T-helper 1 cell (primary cell): ENCODE results near the gene ENTPD8.

Experiments used
- DNase-seq, 5 donors: peaks; one replicate each; pipeline ENCODE4 v3.0.0-alpha.2; 2012 to 2020

Gene ENTPD8

DNA sequence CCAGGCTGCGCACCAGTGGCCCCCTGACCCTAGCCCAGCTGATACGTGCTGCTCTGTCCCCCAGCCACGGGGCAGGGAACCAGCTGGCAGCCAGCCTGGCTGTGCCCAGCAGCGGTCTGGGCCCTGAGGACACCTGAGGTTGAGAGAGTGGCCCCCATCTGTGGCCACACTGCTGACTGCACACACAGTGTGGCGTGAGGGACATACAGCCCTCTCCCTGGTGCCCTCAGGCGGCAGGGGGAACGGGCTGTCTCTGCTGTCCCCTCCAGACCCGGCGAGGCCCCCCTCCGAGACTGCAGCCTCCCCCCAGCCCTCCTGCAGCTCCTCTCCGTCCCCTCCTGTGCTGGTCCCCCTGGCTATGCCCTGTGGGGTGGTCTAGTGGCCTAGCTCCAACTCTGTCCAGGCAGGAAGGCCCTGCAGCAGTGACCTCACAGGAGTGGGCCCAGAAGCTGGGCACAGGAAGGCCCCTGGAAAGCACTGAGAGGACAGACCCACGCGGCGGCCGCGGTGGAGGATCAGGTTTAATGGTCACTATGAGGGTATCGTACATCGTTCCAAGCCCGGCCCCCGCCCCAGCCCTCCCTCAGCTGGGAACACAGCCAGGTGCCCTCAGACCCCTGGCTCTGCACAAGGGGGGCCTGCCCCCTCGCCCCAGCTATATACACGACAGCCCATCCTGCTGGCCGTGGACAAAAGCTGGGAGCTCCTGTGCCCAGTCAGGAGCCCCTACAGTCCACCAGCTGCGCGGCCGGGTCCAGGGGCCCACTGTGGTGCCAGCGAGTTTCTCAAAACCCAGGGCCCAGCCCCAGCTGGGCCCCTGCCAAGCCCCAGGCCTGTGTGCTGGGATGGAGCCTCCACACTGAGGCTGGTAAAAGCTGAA lies 6.8 kb upstream of the ENTPD8 start:
- peak in 1 of 5 donors; percentile 8 for DNase-seq

DNA sequence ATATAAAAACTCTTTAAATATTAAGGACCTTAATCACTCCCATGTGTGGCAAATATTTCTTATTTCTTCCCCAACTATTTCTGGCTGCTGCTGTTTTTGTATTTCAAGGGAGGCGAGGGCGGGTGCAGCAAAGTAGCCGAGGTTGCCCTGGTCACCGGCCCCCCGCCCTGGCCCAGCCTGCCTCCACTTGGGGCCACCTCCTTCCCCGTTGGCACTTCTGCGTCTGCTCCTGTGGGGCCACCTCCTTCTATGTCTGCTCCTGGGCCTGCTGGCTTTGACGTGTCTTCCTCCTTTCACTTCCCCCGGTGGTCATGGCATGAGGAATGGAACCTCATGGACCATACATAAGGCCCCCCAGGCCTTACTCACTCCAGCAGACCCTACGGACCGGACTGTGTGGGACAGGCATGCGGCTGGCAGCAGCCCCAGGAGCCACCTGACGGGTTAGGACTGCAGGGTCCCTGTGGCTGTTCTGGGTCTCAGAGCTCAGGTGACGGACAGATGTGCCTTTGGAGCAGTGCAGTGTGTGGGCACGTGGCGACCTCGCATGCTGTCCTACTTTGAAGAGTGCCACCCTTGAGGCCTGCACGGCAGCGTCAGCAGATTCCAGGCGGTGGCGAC lies 5.8 kb upstream of the ENTPD8 start:
- peak in 1 of 5 donors; percentile 3 for DNase-seq

DNA sequence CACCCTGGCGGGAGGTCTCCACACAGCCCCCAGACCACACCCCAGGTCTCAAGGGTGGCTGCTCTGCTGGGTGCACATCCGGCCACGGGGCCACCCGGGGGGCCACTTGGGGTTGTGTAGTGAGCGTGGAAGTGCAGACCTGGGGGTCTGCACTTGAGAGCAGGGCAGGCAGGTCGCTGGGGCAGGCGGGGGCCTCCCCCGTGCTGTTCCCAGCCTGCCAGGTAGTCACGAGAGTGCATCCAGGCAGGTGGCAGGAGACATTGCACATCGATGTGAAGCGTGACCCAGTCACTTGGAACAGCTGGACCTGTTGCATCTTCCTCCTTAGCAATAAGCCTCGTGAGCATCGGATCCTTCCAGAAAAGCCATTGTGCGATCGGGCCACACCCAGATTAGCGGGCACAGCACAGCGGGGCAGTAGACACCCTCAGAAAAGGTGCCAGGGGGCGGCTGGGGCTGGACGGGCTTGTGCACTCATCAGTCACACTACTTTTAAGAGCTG lies 4.8 kb upstream of the ENTPD8 start:
- DNase-seq: peak in 1 of 5 donors; percentile 3

DNA sequence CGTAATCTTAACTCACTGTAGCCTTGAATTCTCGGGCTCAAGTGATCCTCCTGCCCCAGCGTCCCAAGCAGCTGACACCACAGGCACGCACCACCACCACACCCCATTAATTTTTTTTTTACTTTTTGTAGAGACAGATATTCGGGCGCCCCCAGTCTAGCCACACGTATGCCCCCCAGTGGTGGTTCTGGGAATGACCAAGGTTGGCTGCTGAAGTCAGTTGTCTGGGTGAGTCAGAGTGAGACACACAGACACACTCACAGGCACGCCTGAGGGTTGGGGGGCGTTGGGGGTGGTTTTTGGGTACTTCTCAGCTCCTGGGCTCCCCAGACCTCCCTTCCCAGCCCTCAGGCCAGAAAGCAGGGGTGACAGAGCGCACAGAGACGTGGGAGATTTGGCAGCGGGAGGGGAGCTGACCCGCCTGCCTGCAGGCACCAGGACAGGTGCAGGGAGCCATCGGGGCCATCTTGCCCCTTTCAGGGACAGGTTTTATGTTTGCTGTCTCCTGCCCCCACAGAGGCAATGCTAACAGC lies 4.2 kb upstream of the ENTPD8 start:
- peak; percentile 57 to 79 (median 72) for DNase-seq

DNA sequence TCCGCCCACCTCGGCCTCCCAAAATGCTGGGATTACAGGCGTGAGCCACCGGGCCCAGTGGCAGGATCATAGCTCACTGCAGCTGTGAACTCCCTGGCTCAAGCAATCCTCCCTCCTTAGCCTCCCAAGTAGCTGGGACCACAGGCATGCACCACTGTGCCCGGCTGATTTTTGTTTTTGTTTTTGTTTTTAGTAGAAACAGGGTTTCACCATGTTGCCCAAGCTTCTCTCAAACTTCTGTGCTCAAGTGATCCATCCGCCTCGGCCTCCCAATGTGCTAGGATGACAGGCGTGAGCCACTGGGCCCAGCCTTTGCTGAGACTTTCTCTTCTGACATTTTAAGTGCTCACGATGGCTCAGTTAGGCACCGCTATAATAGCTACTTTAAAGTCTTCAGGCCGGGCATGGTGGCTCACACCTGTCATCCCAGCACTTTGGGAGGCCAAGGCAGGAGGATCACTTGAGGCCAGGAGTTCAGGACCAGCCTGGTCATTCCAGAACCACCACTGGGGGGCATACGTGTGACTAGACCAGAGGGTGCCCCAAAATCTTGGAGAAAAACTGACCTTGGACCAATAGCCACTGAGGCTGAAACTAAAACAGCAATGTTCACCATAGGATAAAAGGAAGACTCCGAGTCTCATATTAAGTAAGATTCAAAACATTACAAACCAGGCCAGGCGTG lies 3.1 kb upstream of the ENTPD8 start:
- DNase-seq: no peak

DNA sequence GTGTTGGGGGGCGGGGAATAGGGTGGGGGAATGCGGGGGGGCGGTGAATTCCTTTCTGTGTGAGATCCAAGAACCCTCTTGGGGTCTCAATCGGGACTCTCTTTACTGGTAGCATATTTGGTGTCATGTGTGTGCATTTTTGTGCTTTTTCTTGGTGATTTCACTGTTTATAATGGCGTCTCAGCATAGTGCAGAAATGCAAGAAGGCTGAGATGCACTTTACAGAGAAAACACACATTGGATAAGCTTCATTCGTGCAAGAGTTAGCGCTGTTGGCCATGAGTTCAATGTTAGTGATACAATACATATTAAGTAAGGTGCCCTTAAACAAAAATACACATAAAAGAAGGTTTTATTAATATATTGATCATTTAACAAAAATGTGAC lies 771 bp upstream of the ENTPD8 start:
- no peak for DNase-seq

DNA sequence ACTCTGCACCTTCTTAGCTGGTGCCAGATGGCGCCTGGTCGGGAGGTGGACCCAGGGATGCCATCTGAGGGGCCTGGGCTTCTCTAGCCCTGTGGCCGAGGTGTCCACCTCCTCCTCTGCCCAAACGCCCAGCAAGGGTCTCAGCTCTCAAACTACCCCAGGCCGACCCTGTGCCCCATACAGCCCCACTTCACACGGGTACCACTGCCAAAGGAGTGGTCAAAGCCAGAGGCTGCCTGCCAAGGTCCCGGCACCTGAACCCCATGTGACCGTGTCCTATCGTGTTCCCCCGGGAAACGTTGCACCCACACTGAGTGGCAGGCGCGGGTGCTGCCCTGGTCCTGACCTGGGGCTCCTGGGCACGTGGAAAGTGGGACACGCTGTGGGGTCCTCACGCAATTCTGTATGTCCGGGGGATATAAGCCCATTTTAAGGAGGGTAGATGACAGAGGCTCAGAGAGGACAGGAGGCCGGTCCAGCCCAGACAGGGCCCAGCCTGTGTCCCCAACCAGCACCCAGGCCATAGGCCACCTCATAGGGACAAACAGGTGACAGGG lies 1.9 kb downstream of the ENTPD8 start:
- DNase-seq: peak in 1 of 5 donors; percentile 4

DNA sequence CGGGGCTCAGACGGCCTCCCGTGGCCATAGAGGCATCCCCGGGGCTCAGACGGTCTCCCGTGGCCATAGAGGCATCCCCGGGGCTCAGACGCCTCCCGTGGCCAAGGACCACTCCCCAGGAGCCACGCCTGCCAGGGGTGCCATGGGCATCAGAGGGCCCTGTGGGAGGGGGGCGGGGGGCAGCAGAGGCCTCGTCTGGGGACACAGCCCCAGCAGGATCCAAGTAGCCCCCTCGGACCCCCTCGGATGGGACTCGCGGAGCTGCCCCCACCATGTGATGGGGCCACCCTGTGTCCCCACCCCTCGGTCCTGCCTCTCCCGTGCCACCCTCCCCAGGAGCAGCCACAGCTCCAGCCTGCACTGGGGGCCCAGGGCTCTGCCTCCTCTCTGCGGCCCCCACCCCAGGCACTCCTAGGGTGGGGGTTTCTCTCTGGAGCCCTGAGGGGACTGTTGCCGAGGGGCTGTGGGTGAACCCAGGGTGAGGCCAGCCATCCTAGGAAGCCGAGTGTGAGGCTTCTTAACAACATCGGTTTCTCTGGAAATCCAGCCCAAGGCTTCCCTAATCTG lies 2.5 kb downstream of the ENTPD8 start:
- peak in 1 of 5 donors; percentile 2 for DNase-seq

DNA sequence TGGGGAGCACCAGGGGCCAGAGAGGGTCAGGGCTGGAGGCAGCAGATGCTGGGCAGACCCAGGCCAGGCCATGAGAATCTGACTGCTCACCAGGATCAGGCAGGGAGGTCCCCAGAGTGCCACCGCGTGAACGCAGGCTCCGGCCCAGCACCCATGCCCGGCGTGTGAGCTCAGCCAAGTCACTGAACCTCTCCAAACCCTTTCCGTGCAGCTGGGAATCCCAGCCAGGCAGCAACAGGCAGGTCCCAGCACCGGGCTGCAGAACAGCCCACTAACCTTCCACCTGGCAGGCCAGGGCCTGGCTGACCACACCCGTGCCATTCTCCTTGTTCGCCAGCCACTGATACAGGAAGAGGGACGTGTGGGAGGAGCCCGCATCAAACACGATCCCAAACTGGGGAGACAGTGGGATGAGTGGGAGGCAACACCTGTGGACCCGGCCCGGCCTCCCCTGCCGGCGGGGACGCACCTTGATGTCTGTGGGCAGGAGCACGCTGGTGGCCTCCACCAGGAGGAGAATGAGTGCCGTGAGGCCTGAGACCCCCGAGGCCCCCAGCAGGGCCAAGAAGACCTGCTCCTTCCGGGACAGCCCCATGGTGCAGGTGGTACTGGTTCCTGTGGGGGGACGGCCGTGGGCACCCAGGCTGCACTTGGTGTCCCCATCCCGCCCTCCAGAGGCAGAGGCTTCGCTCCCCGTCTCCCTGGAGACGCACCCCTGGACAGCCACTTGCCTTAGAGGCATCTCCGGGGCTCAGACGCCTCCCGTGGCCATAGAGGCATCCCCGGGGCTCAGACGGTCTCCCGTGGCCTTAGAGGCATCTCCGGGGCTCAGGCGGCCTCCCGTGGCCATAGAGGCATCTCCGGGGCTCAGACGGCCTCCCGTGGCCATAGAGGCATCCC lies 3.2 kb downstream of the ENTPD8 start:
- DNase-seq: peak in 1 of 5 donors; percentile 3

DNA sequence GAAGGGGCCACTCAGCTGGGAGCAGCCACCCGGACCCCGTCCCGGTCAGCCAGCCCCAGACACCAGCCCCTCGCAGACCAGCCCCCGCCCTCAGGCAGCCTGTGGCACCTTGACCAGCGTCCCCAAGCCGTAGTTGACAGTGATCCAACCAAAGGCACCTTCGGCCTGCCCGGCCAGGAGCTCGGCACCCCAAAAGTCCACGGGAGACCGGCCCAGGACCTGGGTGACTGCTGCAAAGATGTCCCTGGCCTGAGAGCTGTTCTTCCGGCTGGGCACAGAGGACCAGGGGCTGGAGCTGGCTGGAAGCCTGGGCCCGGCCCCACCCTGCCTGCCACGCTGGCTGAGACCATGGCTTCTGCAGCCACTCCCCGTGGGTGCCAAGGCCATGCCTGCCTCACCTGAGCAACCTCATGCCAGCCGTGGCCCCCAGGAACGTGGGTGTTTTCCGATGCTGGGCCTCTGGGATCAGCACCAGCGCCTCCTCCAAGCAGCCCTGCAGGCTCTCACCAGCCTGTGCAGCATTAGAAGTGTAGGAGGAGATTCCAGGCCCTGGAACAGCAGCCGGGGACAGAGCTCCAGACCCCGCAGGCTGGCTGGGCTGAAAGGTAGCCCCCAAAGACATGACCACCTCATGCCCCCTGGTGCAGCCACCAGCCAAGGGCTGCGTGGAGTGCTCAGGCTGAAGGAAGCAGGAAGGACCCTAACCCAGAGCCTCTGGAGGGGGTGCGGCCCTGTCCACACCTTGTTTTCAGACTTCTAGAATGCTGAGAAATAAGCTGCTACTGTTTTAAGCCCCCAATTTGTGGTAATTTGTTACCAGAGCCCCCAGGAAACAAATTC lies 4.2 kb downstream of the ENTPD8 start:
- peak in 1 of 5 donors; percentile 0 for DNase-seq

DNA sequence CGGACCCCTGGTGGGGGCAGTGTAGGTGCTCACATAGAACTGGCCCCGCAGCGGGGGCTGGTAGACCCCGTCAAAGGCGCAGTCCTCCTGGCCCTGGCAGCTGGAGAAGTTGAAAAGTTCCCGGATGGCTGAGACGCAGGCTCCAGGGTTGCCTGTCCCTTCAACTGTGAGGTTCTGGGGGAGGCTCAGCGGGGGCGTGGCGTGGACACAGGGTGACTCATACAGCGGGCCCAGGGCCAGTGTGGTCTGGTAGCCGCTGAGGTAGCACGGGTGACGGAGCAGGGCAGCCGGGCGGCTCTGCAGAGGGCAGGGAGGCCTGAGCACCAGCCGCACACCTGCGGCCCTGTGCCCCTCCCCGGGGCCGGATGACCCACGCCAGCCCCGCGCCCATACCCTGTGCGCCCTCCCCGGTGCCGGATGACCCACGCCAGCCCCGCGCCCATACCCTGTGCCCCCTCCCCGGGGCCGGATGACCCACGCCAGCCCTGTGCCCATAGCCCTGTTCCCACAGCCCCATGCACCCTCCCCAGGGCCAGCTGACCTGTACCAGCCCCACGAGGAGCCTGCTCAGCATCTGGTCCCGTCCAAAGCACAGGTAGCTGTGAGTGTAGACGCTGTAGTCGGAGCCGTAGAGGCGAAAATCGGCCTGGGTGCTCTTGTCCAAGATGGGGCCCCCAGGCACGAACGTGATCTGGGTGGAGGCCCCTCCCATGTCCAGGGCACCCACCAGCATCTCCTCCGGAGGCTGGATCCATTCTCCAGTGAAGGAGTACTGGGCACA lies 5.0 kb downstream of the ENTPD8 start:
- DNase-seq: peak in 1 of 5 donors; percentile 4

DNA sequence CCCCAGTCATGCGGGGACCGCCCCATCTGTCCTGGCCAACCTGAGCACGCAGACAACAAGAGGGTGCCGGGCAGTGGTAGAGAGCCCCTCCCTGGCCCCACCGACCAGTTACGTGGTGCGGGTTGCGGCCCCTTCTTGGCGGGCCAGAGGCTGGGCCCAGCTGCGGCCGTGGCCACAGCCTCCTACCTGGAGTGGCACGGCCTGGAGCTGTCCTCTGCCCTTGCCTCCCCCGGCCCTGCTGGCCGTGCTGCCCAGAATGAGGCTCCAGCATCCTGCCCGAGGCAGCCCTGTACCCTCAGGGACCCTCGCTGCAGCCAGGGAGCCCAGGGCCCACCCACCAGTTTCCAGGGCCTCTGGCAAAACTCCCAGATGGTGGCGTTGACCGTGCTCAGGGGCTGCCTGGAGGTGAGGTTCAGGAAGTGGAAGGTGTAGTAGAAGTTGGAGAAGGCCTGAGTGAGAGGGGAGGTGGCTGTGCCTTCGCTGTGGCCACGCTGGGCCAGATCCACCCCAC lies 5.7 kb downstream of the ENTPD8 start:
- DNase-seq: no peak

DNA sequence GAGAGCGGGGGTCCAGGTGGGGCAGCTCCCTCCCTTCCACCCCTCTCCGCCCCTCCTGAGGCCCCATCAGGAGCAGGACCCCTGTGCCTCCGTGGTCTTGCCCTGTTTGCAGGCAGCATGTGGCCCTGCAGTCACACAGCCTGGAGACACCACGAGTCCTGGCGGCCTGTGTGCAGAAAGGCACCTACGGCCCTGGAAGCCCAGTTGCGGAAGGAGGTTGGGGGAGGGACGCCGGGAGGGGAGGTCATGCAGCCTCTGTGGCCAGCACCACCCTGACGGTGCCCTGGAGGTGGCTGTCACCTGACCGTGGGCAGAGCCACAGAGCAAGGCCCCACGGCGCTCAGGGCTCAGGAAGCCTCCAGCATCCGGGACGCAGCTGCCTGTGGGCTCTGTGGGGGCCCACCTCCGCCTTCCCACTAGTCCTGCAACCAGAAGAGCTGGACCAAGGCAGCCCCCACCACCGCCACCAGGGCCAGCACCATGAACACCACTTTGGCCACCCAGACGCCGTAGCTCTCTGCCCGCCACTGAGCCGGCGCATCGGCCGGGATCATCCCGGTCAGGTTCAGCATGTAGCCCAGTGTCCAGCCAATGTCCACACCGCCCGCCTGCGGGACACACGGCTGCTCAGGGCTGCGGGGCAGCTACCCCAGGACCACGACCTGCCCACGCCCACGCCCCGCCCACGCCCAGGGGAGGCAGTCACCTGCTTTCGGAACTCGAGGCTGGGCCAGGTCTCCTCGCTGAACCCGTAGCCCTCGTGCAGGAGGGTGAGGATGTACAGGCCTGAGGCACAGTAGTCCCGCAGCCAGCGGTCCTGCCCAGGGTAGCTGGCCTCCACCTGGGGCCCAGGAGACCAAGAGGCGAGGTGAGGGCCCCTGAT lies 6.4 kb downstream of the ENTPD8 start:
- no peak for DNase-seq

DNA sequence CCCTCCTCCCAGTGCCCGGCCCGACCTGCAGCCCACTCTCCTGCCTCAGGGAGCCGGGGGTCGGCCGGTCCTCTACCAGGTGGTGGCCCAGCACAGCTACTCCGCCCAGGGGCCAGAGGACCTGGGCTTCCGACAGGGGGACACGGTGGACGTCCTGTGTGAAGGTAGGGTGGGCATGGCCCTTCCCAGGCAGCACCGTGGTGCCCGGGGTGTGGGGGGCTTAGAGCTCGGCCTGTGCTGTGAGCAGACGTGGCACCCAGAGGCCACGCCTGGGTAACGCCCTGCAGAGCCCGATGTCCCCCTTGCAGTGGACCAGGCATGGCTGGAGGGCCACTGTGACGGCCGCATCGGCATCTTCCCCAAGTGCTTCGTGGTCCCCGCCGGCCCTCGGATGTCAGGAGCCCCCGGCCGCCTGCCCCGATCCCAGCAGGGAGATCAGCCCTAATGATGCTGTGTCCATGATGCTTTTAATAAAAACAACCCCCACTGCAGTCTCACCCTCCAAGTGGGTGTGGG lies 7.2 kb downstream of the ENTPD8 start:
- no peak for DNase-seq

DNA sequence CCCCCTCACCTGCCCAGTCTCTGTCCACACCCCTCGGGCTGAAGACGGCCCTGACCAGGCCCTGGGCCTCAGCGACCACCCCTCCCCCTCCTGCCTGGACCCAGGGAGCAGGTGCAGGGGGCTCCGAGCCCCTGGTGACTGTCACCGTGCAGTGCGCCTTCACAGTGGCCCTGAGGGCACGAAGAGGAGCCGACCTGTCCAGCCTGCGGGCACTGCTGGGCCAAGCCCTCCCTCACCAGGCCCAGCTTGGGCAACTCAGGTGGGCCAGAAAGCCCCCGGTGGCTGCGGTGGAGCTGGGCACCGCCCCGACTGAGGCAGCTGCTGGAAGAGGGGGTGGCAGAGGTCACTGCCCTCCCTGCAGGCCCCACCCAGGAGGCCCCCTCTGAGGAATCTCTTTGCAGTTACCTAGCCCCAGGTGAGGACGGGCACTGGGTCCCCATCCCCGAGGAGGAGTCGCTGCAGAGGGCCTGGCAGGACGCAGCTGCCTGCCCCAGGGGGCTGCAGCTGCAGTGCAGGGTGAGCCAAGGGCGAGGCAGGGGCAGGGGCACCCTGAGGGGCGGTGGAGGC lies 7.7 kb downstream of the ENTPD8 start:
- no peak for DNase-seq

DNA sequence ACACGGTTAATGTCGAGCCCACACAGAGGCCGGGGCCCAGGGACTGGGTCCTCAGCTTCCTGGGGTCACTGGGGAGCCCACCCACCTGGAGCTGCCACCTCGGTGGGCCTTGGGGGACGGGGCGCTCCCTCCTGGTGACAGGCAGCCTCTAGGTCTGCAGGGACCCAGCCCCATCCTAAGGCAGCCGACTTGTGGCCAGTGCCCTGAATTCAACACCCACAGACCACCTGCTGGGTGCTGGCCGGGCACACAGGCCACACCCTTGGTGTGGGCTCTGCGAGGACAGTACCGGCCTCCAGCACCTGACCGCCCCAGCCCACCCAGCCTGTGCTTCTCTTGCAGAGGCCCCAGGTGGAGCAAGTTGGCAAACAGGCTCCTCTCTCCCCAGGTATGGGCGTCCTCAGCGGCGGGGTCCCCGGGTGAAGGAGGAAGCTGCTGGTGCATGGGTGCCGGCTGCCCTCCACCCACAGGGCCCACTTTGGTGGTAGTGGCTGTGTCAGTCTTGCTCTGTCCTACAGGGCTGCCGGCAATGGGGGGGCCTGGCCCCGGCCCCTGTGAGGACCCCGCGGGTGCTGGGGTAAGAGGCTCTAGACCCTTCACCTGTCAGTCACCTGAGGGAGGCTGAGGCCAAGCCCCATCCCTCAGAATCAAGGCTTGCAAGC lies 8.3 kb downstream of the ENTPD8 start:
- DNase-seq: no peak

DNA sequence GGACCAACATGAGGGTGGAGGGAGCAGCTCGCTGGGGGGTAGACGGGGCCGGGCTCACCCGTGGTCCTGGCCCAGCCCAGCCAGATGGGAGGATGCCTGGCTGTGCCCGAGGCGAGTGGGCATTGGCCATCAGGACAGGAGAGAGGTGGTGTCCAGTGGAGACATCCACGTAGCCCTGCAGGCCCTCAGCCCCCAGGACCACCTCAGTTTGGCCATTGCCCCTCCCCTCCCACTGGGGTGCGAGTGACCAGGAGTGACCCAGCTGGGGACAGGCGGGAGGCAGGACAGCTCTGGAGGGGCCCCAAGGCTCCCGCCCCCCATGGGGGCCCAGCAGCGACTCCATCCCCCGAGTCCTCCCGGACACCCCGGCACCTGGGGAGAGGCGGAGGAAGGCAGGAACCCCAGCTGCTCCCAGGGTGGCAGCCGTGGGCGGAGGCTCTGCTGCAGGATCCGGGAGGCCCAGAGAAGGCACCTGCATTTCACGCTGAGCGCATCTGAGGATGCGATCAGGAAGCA lies 9.7 kb downstream of the ENTPD8 start:
- DNase-seq: no peak
